Fibroblast of skin of scalp (primary cell): ENCODE measurements around the gene ADK.
A peak's percentile ranks its signal among the peaks of the same experiment; 100 is the strongest.
"Not testable (repeated sequence)": the region's sequence is repeated elsewhere in the genome, so short reads cannot be mapped to it uniquely, and the experiment has no call there.

Experiments used
- DNase-seq: peaks from one replicate; pipeline ENCODE4 v3.0.0-alpha.2; 2013

The ADK gene

DNA sequence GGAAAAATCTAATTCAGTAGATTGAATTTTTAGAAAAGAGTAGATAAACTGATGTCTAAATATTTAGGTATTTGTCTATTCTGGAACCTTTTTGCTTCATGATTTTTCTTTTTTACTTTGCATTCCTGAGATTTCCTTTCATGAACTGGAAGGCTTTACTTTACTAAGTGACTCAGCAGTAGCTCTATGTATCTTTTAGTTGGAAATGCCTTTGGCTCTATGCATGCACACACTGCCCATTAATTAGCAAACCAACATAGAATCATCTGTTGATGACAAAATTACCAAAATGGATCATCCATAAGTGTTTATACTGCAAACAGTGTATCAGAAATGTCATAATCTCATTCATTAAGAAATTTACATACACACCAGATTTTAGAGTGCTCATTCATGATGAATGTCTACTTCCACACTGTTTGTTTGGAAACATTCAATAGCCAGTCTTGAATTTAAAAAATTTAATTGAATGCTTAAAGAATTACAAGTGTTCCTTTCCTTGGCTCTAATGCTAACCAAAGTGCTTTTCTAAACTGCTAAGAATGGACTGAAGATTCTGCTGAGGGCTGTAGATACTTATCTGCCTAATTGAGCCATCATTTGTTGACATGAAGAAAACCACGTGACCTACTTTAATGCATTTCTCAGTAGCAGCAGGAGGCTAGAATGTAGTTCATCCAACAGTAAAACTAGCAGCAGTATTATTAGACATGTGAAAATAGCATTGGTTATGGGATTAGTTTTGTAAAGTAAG, 282.0 kb downstream of the ADK start:
- DNase-seq, result peak; percentile 80

- DNase-seq, result no peak
Observed at GRCh38 chr10:74433595-74433956, 282.6 kb downstream of the ADK start.

- peak; percentile 40 for DNase-seq
Observed at GRCh38 chr10:74433993-74434392, 283.0 kb downstream of the ADK start.

DNA sequence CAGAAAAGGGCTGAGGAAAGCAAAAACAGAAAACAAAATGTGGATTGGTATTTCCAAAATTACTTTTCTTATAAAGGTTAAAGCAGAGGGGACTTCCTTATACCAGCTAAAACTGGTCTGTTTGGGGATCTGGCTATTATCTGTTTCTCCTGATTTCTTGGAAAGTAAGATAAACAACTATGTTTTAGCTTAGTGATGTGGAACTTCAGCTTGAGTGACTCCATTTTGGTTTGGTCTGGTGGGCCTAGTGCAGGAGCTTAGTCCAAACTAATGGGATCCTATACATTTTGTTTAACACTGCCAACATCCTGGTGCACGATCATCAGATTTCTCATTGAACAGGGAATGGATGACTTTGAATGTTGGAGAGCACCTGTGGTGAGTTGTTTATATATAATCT, 283.5 kb downstream of the ADK start:
- no peak for DNase-seq

GRCh38 chr10:74436523-74437170, 285.6 kb downstream of the ADK start:
- DNase-seq, result no peak

DNA sequence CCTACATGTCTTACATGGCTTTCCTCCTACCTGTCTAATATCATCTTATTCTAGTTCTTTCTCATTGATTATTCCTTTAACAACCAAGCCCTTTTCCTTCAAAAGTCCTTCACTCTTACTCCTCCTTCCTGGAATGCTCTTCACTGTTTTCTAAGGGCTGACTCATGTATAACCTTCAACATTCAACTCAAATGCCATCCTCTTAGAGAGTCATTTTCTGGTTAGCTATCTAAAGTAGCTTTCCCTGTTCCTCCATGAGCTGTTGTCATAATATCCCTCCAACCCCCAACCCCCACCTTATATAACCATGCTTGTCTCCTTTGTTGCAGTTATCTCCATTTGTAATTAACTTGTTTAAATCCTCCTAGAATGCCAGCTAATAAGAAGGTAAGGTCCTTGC, 286.8 kb downstream of the ADK start:
- DNase-seq, result peak; percentile 68

DNA sequence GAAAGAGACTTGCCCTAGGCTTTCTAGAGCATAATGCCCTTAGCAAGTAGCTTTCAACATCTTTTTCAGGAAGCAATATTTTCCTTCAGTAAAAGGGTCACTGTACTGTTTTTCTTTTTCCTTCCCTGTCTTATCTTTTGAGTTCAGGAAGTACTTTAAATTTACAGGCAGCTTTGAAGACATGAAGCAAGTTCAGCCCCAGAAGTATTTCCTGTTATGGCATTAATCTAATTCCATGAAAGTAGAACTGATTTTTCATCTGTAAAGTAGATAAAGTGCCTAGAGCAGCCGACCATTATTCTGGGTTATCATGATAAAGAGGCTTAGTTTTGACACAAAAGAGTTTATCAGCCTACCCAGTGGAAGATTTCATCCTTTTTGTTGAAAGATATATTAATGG, 288.2 kb downstream of the ADK start:
- no peak for DNase-seq

DNA sequence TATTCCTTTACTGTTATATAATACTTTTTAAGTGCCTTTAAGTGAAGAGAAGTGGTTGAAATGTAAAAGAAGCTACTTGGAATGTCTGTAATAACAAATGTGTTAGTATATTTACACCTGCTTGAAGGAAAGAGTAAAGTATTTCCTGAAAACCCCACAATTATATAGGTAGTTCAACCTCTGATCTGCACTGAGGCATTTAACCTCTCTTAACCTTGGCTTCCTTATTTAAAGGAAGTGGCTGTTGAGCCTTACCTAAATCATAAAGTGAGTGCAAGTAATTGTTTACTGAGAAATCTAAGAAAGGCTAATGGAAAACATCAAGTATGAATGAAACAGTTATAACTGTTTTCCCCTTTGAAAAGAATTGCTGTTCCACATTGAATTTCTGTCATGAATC, 294.5 kb downstream of the ADK start:
- no peak for DNase-seq

DNA sequence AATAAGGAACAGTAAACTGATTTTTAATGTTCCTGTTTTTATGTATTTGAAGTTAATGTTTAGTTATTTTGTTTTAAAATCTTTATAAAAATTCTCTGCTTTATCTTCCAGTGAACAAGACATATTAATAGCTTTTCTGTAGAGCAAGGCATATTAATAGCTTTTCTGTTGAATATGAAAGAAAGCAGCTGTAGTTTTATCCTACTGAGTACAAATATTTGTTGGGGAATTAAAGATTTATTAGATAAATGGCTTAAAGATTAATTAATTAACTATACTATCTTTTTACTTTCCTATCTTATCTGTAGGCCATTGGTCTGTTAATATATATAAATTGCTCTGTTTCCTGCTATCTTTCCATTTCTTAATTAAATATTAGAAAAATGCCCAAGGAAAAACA, 299.6 kb downstream of the ADK start:
- DNase-seq, result no peak

- DNase-seq, result no peak
Observed at GRCh38 chr10:74451127-74451829, 300.3 kb downstream of the ADK start.

GRCh38 chr10:74453169-74453568, 302.1 kb downstream of the ADK start:
- DNase-seq, result no peak

DNA sequence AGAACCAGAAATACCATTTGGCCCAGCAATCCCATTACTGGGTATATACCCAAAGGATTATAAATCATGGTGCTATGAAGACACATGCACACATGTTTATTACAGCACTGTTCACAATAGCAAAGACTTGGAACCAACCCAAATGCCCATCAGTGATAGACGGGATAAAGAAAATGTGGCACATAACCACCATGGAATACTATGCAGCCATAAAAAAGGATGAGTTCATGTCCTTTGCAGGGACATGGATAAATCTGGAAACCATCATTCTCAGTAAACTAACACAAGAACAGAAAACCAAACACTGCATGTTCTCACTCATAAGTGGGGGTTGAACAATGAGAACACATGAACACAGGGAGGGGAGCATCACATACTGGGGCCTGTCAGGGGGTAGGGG, 306.5 kb downstream of the ADK start:
- DNase-seq, result not testable (repeated sequence)

- DNase-seq, result peak; percentile 7
Observed at GRCh38 chr10:74460812-74461211, 309.8 kb downstream of the ADK start.

GRCh38 chr10:74474022-74474713, 323.1 kb downstream of the ADK start:
- no peak for DNase-seq

DNA sequence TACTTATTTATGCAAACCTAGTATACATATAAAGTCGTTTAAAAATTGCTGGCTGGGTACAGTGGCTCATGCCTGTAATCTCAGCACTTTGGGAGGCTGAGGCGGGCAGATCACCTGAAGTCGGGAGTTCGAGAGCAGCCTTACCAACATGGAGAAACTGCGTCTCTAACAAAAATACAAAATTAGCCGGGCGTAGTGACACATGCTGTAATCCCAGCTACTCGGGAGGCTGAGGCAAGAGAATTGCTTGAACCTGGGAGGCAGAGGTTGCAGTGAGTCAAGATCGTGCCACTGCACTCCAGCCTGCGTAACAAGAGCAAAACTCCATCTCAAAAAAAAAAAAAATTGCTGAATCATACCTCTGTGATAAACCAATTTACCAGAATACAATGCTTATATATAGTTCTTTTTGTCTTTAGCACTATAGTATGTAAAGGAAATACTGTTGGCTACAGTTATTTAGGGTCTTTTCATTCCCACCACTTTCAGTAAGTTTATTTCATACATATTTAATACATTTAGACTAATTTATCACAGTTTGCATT, 325.2 kb downstream of the ADK start:
- not testable (repeated sequence) for DNase-seq

GRCh38 chr10:74480778-74481177, 329.8 kb downstream of the ADK start:
- no peak for DNase-seq

DNA sequence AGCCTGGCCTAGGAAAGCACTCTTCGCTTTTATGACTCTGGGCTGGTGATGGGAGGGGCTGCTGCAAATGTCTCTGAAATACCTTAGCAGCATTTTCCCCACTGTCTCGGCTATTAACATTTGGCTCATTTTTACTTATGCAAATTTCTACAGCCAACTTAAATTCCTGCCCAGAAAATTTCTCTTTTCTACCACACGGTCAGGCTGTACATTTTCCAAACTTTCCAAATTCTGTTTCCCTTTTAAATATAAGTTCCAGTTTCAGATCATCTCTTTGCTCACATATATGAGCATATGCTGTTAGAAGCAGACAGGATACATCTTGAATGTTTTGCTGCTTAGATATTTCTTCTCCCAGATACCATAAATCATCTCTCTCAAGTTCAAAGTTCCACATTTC, 332.3 kb downstream of the ADK start:
- no peak for DNase-seq

DNA sequence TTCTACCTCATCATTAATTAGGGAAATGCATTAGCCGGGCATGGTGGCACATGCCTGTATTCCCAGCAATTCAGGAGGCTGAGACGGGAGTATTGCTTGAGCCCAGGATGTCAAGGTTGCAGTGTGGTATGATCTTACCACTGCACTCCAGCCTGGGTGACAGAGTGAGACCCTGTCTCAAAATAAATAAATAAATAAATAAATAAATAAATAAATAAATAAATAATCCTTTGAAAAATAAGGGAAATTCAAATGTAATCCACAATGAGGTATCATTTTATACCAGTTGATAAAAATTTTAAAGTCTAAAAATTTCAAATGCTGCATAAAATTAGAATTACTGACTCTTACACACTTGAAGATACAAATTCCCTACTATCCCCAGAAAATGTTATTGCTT, 334.3 kb downstream of the ADK start:
- DNase-seq, result no peak

DNA sequence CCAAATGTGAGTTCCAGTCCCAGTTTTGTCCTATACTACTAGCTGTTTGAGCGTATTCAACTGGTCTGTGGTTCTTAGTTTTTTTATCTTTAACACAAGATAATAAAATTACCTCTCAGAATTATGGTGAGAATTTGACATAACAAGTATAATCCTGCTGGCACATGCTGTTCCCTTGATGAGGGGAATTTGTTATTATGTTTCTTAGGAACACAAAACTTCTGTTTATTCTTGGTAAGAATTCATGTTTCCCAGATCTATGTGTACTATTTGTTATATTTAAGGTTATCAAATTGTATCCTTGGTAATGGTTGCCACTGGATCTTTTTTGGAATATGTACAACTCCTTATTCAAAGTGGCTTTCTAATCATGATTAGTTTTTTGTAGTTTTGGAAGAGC, 335.6 kb downstream of the ADK start:
- no peak for DNase-seq

- no peak for DNase-seq
Observed at GRCh38 chr10:74488907-74489306, 337.9 kb downstream of the ADK start.

- DNase-seq, result no peak
Observed at GRCh38 chr10:74490551-74490950, 339.5 kb downstream of the ADK start.

GRCh38 chr10:74491014-74491413, 340.0 kb downstream of the ADK start:
- DNase-seq, result no peak

- DNase-seq, result not testable (repeated sequence)
Observed at GRCh38 chr10:74496276-74496675, 345.3 kb downstream of the ADK start.
